DMS53 treated with DMSO at 0.1 percent for 48 hours (cell line): ENCODE measurements around the gene TUBA1A.
"Not testable (repeated sequence)": the region's sequence is repeated elsewhere in the genome, so short reads cannot be mapped to it uniquely, and the experiment has no call there.

Experiments
- DNase-seq: peaks from one replicate; lab custom pipeline; 2025; ENCODE audit not compliant: unreplicated experiment; lab: John Stamatoyannopoulos, UW

The TUBA1A gene

DNA sequence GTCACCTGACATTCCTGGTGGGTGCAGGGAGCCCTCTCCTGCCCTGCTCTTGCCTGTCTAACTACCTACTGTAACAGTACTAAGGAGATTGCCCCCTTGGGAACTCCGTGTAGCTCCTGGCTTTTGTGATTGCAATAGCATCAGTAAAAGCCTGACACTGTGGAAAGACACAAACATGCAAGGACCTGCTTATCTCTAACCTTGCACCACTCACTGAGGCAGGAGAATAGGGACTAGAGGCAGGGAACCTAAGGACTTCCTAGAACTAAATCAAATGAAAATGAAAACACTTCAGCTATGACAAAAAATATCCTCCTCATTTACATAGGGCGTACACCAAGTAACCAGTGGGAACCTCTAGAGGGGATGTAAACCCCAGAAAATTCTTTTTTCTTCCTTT is 28.5 kb downstream of the TUBA1A start:
- DNase-seq, result no peak

DNA sequence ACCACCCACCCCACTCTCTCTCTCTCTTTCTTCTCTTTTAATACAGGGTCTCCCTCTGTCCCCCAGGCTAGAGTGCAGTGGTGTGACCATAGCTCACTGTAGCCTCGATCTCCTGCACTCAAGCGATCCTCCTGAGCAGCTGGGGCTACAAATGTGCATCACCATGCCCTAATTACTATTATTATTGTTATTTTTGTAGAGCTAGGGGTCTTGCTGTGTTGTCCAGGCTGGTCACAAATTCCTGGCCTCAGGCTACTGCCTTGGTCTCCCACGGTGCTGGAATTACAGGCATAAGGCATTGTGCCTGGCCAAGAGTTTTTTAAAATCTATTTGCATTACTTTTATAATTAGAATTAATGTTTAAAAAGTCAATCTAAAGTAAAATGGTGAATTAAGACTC is 34.7 kb downstream of the TUBA1A start:
- DNase-seq, result no peak

DNA sequence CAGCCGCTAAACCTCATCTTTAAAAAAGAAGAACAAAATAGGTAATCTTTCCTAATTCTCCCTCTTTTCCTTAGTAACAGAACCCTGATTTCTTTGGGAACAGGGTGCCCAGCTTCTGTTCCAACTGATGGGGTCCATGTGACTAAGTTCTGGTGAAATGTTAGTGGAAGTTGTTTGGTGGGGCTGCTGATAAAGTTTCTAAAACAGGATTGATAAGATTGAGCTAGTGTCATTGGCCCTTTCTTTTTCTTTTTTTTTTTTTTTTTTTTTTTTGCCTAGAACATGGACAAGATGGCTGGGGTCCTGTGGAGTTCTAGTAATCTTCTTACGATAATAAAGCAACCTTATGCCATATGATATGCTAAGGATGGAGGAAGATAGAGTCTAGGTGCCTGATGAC is 41.5 kb downstream of the TUBA1A start:
- no peak for DNase-seq

DNA sequence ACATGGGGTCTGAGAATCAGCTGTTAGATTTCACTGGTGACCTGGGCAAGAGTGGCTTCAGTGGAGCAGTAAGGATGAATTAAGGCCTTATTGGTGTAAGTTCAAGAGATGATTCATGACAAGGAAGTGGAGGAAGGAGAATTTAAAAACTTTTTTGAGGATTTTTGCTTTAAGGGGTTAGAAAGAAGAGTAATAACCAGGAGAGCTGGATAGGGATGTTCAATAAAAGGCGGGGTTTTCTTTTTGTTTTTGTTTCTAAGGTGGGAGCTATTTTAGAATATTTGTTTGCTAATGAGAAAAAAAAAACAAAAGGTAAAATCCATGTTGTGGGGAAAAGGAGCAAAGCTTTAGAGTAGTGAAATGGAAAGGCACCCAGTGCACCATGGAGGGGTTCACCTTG is 42.5 kb downstream of the TUBA1A start:
- DNase-seq, result no peak

DNA sequence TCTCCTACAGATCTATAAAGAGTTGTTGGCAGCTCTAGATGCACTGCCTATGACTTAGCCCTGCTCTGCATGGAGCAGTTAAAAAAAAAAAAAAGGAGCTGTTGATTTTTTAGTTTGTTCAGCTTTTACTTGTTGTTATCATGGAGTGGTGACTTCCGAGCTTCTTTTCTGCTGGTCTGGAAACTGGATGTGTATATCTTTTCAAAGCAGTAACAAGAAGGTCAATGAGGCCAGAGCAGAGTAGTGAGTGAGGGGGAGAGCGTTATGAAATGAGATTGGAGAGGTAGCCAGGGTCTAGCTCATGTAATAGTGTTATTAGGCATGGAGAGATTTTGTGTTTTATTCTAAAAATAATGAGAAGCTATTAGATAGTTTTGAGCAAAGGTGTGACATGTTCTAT is 44.5 kb downstream of the TUBA1A start:
- no peak for DNase-seq

DNA sequence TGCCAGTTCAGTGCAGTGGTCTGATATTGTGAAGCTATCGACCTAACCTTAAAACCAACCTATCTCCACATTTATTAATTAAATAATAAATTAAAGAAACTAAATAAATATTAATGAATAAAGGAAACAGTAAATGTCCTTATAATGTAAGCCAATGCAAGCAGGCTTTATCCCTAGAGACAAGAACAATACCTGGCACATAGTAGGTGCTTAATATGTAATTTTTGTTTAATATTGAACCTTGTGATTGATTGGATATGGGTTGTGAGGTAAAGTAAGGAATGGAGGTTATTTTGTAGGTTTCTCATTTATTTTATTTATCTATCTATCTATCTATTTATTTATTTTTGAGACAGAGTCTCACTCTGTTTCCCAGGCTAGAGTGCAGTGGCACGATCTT is 49.9 kb downstream of the TUBA1A start:
- DNase-seq, result no peak

DNA sequence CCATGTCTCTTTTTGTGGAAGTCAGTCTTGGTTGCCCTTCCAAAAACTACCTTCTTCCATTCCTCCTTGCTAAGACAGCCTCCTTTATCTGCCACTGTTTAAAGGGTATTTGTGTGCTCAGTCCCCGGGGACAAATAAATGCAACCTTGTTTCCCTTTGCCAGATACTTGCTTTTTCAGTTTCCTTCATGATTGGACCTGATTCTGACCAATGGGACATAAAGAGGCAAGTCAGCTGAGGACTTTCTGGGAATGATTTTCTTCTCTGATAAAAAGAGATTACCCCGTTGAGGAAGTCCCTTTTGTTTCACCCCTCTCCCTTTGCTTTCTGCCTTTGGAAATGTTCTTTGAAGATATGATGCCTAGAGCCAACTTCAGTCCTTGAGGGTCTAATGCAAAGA is 50.3 kb downstream of the TUBA1A start:
- DNase-seq, result no peak

DNA sequence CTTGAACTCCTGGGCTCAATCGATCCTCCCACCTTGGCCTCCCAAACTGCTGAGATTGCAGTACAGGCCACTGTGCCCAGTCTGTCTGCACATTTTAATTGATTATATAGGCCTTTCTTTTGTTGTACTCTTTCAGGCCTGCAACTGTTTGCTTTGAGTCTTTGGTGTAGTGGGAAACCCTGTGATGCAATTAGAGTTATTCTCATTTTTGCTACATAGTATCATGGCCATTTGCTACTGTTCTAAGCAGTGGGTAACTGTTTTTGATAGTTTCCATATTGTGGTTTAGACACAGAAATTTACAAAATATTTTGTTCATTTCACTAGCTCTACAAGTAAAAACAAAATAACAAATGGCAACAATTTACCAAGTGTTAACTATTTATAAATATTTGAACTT is 51.4 kb downstream of the TUBA1A start:
- DNase-seq, result no peak

DNA sequence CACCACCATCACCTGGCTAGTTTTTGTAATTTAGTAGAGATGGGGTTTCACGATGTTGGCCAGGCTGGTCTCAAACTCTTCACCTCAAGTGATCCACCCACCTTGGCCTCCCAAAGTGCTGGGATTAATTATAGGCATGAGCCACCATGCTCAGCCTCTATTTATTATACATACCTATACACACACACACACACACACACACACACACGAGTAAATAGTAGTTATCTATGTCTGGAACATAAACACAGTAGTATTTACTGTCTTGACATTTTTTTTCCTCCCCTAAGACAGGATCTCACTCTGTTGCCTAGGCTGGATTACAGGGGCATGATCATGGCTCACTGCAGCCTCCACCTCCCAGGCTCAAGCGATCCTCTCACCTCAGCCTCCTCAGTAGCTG is 51.9 kb downstream of the TUBA1A start:
- not testable (repeated sequence) for DNase-seq
